Kidney epithelial cell (primary cell): ENCODE measurements around the gene CLCA1. TPM values are rescaled to one million over a fixed set of nuclear protein-coding genes. Genes with fewer than 3 reads are reported as not detected.

Source experiments
- DNase-seq: peaks from one replicate; pipeline ENCODE4 v3.0.0-alpha.2; 2010; ENCODE audit warnings: low read depth
- H3K27me3 ChIP-seq: 2 replicates; pipeline ENCODE4 v1.6.0; 2011; ENCODE audit warnings: low read length; ENCODE audit not compliant: control insufficient read depth, insufficient read depth
- H3K36me3 ChIP-seq: 2 replicates; pipeline ENCODE4 v1.5.1; 2011; ENCODE audit warnings: low read length; ENCODE audit not compliant: control insufficient read depth, insufficient read depth
- H3K4me3 ChIP-seq: 2 replicates; pipeline ENCODE4 v1.5.1; 2011; ENCODE audit warnings: low read depth, mild to moderate bottlenecking, control low read depth, low read length
- CTCF ChIP-seq: IDR thresholded peaks from 2 replicates; pipeline ENCODE4 v1.5.1; 2011; ENCODE audit warnings: mild to moderate bottlenecking, moderate library complexity, low read length, control low read depth, inconsistent platforms; ENCODE audit not compliant: insufficient read depth, poor library complexity, severe bottlenecking
- total RNA-seq: library from RNA; depleted of rRNA; stranded (reverse); fragments of >200 nt; gene quantifications from 2 replicates; pipeline ENCODE4 v1.2.3, GENCODE V29; 2015

The CLCA1 gene
- total RNA-seq, 1 donor from 2014 or later, result not detected

GRCh38 chr1:86466109-86466844, 2.5 kb upstream of the CLCA1 start:
- Histone ChIP-seq H3K4me3 (no peak overlapping the region), H3K27me3 (peaks cover 5% of the 10 kb centered on the region), H3K36me3 (no peaks in the 10 kb centered on the region)
- DNase-seq, result no peak
- no peak for TF ChIP-seq CTCF

GRCh38 chr1:86466986-86467385, 1.7 kb upstream of the CLCA1 start:
- Histone ChIP-seq H3K27me3 (peaks cover 5% of the 10 kb centered on the region), H3K4me3 (no peak overlapping the region), H3K36me3 (no peaks in the 10 kb centered on the region)
- no peak for TF ChIP-seq CTCF
- no peak for DNase-seq

GRCh38 chr1:86470859-86471258, 2.1 kb downstream of the CLCA1 start:
- DNase-seq, result no peak
- Histone ChIP-seq H3K27me3 (peaks cover 5% of the 10 kb centered on the region), H3K4me3 (no peak overlapping the region), H3K36me3 (no peaks in the 10 kb centered on the region)
- TF ChIP-seq CTCF, result no peak

- no peak for DNase-seq
Measured at GRCh38 chr1:86471291-86471690, 2.6 kb downstream of the CLCA1 start.

GRCh38 chr1:86472152-86472551, 3.4 kb downstream of the CLCA1 start:
- no peak for DNase-seq
- Histone ChIP-seq H3K4me3 (no peak overlapping the region), H3K27me3 (peaks cover 5% of the 10 kb centered on the region), H3K36me3 (no peaks in the 10 kb centered on the region)
- no peak for TF ChIP-seq CTCF

More at GRCh38 chr1:86471291-86471690, 2.6 kb downstream of the CLCA1 start:
- Histone ChIP-seq H3K27me3 (peaks cover 5% of the 10 kb centered on the region), H3K36me3 (no peaks in the 10 kb centered on the region), H3K4me3 (no peak overlapping the region)
- TF ChIP-seq CTCF, result no peak

- H3K36me3 ChIP-seq, result no peaks in the 10 kb centered on the region
- no peak for DNase-seq
- H3K4me3 ChIP-seq, result no peak overlapping the region
- H3K27me3 ChIP-seq, result peaks cover 5% of the 10 kb centered on the region
- no peak for TF ChIP-seq CTCF
Measured at GRCh38 chr1:86472767-86473166, 4.0 kb downstream of the CLCA1 start.
